ENCODE data around the gene IL20RA. TPM values are rescaled to one million over a fixed set of nuclear protein-coding genes. Genes with fewer than 3 reads are reported as not detected.

The IL20RA gene
- total RNA-seq, 1 experiment from 2014 or later = not detected

- DNase-seq (ENCODE audit: low spot score) = no peak
These were observed 34.5 kb downstream of the IL20RA start for GRCh38 chr6:137010128-137010718.

- no peak for DNase-seq (ENCODE audit: low spot score)
These were observed 36.6 kb downstream of the IL20RA start for GRCh38 chr6:137008204-137008603.

DNA sequence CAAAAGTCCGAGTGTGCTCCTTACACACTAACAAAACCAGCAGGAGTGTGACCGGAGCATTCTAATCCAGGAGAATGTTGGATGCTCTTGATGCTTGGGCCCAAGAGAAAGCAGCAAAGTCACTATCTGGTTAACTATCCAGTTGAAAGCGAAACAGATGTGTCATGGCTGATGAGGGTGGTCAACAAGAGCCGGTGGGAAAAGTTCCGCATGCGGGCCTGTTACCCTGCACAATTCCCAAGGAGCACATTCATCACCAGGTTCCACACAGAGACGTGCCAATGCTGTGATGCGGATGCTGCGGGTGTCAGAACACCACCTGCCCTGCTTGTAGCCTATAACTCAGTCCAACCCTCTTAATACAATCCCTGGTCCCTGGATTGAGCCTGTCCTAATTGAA is 38.7 kb downstream of the IL20RA start:
- no peak for DNase-seq (ENCODE audit: low spot score)

DNA sequence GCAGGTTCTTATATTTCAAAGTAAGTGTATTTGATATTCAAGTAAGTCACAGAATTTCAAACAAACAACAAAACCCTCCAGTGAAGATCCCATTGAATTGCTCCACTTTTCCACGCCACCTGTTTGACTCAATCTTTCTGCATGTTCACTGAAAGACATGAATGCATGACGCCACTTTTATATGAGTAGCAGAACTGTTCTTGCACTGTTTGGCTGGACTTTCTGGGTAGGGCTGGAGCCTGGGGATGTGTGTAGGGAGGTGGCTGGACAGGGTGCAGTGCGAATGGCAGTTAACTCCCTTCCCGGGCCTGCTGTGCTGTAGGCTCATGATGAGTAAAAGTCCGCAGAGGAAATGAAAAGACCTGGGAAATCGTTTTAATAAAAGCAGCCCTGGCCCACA is 39.7 kb downstream of the IL20RA start:
- DNase-seq (ENCODE audit: low spot score) = no peak

GRCh38 chr6:137002505-137002904 is 42.3 kb downstream of the IL20RA start:
- no peak for DNase-seq (ENCODE audit: low spot score)

DNA sequence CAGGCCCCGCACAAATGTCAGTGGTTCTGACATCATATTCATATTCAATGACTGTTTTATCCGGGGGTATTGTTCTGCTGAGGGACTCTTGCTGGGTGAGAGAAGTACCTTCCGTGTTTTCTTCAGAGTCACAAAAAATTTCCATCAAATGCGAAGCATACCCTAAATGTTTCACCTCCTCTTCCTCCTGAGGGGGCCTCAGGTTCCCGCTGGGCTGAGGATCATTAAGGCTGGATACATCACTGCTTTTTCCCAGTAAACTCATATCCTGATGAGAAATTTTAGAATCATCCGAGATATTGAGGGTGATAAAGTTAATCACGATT is 42.8 kb downstream of the IL20RA start:
- no peak for DNase-seq (ENCODE audit: low spot score)

- peak; percentile 66 for DNase-seq (ENCODE audit: low spot score)
These were observed 43.3 kb downstream of the IL20RA start for GRCh38 chr6:137001299-137001976.

- DNase-seq (ENCODE audit: low spot score) = no peak
These were observed 43.9 kb downstream of the IL20RA start for GRCh38 chr6:137000825-137001224.

- DNase-seq (ENCODE audit: low spot score) = no peak
These were observed 49.2 kb downstream of the IL20RA start for GRCh38 chr6:136995521-136995920.

GRCh38 chr6:136994782-136995181 is 50.0 kb downstream of the IL20RA start:
- DNase-seq (ENCODE audit: low spot score) = no peak

DNA sequence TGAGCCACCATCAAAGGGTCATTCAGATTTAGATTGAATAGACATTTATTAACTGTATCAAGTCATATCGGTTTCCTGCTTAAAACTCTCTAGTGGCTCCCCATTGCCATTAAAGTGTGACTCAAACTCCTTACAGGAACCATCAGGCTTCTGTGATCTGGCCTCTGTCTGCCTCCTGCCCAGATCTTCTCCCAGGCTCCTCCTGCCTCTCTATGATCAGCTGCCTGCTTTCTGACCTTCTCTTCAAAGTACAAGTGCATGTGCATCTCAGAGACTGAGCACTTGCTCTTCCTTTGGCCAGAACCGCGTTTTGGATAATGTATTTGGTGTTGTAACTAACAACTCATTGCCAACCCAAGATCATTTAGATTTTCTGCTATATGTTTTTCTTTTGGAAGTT is 52.7 kb downstream of the IL20RA start:
- DNase-seq (ENCODE audit: low spot score) = no peak

DNA sequence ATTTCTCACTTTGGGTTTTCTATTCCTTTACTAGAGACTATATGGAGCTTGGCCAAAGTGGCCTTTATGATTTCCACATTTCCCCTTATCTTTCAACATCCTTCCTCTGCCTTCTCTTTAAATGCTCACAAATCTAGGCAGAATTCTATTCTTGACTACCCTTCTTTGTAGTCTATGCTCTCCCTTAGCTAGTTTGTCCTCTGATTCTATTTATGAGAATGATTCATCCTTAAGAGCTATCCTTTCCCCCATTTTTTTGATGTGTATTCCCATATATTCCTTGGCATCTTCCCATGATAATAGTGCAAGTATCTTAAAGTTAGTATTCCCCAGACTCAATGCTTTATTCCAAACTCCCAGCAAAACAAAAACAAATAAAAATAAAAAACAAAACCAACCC is 53.1 kb downstream of the IL20RA start:
- DNase-seq (ENCODE audit: low spot score) = no peak

GRCh38 chr6:136990754-136991153 is 54.0 kb downstream of the IL20RA start:
- no peak for DNase-seq (ENCODE audit: low spot score)

DNA sequence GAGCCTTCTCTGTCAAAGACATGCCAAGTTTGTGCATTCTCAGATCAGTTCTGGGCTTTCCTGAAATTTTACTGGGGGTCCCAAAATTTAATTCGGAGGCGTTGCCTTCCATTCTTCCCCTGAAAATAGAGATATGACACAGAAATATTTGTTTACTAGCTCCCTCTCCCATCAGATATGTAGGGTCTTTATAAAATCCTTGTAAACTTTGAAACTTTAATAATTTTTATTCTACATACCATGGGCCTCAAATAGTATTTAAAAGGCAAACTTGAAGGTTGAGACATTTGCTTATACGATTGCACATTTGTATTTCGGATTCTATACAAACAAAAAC is 54.6 kb downstream of the IL20RA start:
- no peak for DNase-seq (ENCODE audit: low spot score)

GRCh38 chr6:136989571-136990241 is 55.1 kb downstream of the IL20RA start:
- peak; percentile 21 for DNase-seq (ENCODE audit: low spot score)

- DNase-seq (ENCODE audit: low spot score) = no peak
These were observed 57.2 kb downstream of the IL20RA start for GRCh38 chr6:136987526-136987925.

- no peak for DNase-seq (ENCODE audit: low spot score)
These were observed 59.3 kb downstream of the IL20RA start for GRCh38 chr6:136985502-136985901.

GRCh38 chr6:136984578-136984977 is 60.2 kb downstream of the IL20RA start:
- DNase-seq (ENCODE audit: low spot score) = no peak

DNA sequence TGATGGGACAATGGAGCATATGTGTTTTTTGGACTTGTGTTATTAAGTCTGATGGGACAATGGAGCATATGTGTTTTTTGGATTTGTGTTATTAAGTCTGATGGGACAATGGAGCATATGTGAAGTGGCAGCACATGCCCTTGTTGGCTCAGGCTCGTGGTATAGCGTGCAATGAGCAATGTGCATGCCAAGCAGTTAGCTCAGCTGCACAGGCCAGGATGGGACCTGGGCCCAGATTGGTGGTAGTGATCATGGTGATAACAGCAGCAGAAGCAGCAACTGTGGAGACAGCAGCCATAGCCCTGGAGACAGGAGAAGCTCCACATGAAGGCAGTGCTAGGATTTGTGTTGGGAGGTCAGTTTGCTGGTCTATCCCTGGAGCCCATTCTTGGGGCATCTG is 61.1 kb downstream of the IL20RA start:
- DNase-seq (ENCODE audit: low spot score) = no peak

GRCh38 chr6:136982928-136983327 is 61.8 kb downstream of the IL20RA start:
- no peak for DNase-seq (ENCODE audit: low spot score)

GRCh38 chr6:136980070-136980469 is 64.7 kb downstream of the IL20RA start:
- no peak for DNase-seq (ENCODE audit: low spot score)

DNA sequence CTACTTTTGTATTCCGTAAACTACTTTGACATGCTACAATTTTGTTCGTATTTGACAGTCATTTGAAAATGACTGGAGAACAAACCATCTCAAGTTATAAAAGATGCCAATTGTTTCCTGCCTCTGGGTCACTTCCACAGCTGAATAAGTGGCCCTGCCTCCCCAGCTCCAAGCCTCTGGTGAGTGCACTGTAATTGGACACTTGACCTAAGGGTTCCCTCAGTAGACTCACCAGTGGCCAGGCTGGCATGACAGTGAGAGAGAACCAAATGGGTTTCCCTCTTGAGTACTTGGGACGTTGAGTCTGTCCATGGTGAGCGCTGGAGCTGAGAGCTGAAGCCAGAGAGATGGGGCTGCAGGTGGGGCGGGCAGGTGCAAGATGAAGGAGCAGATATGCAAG is 65.6 kb downstream of the IL20RA start:
- DNase-seq (ENCODE audit: low spot score) = no peak

DNA sequence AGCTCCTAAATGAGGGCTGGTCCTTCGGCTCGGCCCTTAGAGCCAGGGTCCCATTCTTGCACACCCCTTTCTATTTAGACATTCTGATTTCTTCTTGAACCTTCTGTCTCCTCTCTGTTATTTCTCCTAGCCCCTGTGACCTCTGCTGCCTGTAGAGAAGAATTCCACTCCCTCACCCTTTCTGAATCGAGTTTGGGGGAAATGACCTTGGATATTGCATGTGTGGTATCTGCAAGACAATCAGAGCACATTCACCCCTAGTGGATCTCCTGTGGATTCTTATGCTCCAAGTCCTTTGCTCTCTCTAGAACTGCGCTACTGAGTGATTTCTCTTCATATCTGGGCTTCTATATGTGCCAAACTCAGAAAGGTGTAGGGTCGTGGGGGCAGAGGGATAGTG is 67.7 kb downstream of the IL20RA start:
- DNase-seq (ENCODE audit: low spot score) = no peak
